ENCODE results near the gene DIP2C. TPM values are rescaled to one million over a fixed set of nuclear protein-coding genes. Genes with fewer than 3 reads are reported as not detected.
A peak's percentile ranks its signal among the peaks of the same experiment; 100 is the strongest.

The DIP2C gene
- total and polyA plus RNA-seq, 2 donors (not counting 1 experiment from before 2014, with no cell fraction given): 1.3 to 1.9 TPM

- no peak for TF ChIP-seq CTCF (IDR thresholded peaks at IDR 0.05)
- no peak for TF ChIP-seq EZH2 (IDR thresholded peaks at IDR 0.05; ENCODE audit: borderline replicate concordance, insufficient read depth, low read depth, low read length, poor library complexity, severe bottlenecking)
- ATAC-seq (ENCODE audit: low read depth) (no peak), DNase-seq (no peak)
- peaks cover 0 to 2% of the 10 kb centered on the region in 2 experiments for H3K36me3 ChIP-seq (replicated peaks in 1 of 2; ENCODE audit: control extremely low read depth in 1 of 2, control insufficient read depth in 1 of 2, extremely low read depth in 1 of 2, insufficient read depth in 2 of 2, low read length in 1 of 2)
- H2AFZ ChIP-seq (ENCODE audit: insufficient read depth, low read depth, low read length, poor library complexity, severe bottlenecking): no peak overlapping the region
- ChIA-PET POLR2A (no interaction called here), CTCF (no interaction called here)
- no peak overlapping the region for H3K4me3 ChIP-seq (ENCODE audit: control extremely low read depth in 1 of 5, extremely low read depth in 1 of 5, insufficient read depth in 1 of 5, low read depth in 2 of 5, low read length in 4 of 5)
- H3K4me1 Mint-ChIP-seq: peaks cover 47% of the 10 kb centered on the region
- H4K20me1 ChIP-seq (ENCODE audit: control insufficient read depth, insufficient read depth, low read length, poor library complexity, severe bottlenecking): no peaks in the 10 kb centered on the region
- H3K27ac Mint-ChIP-seq: no peak overlapping the region
- H3K9me3 Mint-ChIP-seq (ENCODE audit: insufficient read depth): no peaks in the 10 kb centered on the region
- 98% methylated on average over 10 of the region's 10 CpGs for WGBS (ENCODE audit: insufficient coverage)
- H3K79me2 ChIP-seq (ENCODE audit: control insufficient read depth, insufficient read depth, low read length): no peaks in the 10 kb centered on the region
- H3K4me3 Mint-ChIP-seq: no peak overlapping the region
- peaks cover 39 to 46% of the 10 kb centered on the region in 2 donors for H3K4me1 ChIP-seq (ENCODE audit: control insufficient read depth in 2 of 2, insufficient read depth in 2 of 2, low read length in 2 of 2)
- no peaks in the 10 kb centered on the region for H3K27me3 ChIP-seq (replicated peaks in 1 of 4; ENCODE audit: control extremely low read depth in 1 of 4, control insufficient read depth in 3 of 4, insufficient read depth in 4 of 4, low read length in 3 of 4)
- intact Hi-C loops (cut with micrococcal nuclease): no loop called here
- H3K27me3 Mint-ChIP-seq: peaks cover 3% of the 10 kb centered on the region
- H3K9ac ChIP-seq (ENCODE audit: low read length): no peak overlapping the region
- peaks cover 0 to under 1% (median 0%) of the 10 kb centered on the region in 3 donors for H3K9me3 ChIP-seq (ENCODE audit: control extremely low read depth in 1 of 3, control insufficient read depth in 2 of 3, insufficient read depth in 1 of 3, low read length in 2 of 3)
- H3K4me2 ChIP-seq (replicated peaks; ENCODE audit: low read depth, low read length, poor library complexity, severe bottlenecking): no peak overlapping the region
- H3K27ac ChIP-seq (ENCODE audit: low read length in 2 of 2): no peak overlapping the region
Measured at GRCh38 chr10:320771-321170, 368.7 kb downstream of the DIP2C start.

- ATAC-seq (ENCODE audit: low read depth): no peak
- Mint-ChIP-seq H3K4me3 (peak overlapping the region; percentile 84), H3K27me3 (no peaks in the 10 kb centered on the region), H3K4me1 (peaks cover 54% of the 10 kb centered on the region), H3K9me3 (ENCODE audit: insufficient read depth) (no peaks in the 10 kb centered on the region), H3K27ac (peak overlapping the region; percentile 93)
- 89% methylated on average over 6 of the region's 12 CpGs for WGBS (ENCODE audit: insufficient coverage)
- Histone ChIP-seq H3K9ac (ENCODE audit: low read length) (peak overlapping the region; percentile 36), H3K79me2 (ENCODE audit: control insufficient read depth, insufficient read depth, low read length) (no peaks in the 10 kb centered on the region), H3K4me2 (replicated peaks; ENCODE audit: low read depth, low read length, poor library complexity, severe bottlenecking) (peak overlapping the region; percentile 69), H4K20me1 (ENCODE audit: control insufficient read depth, insufficient read depth, low read length, poor library complexity, severe bottlenecking) (no peaks in the 10 kb centered on the region), H2AFZ (ENCODE audit: insufficient read depth, low read depth, low read length, poor library complexity, severe bottlenecking) (no peak overlapping the region), H3K4me3 (ENCODE audit: control extremely low read depth in 1 of 5, extremely low read depth in 1 of 5, insufficient read depth in 1 of 5, low read depth in 2 of 5, low read length in 4 of 5) (peak overlapping the region in 2 of 5 experiments; percentile 8 to 9), H3K9me3 (ENCODE audit: control extremely low read depth in 1 of 3, control insufficient read depth in 2 of 3, insufficient read depth in 1 of 3, low read length in 2 of 3) (no peaks in the 10 kb centered on the region), H3K27me3 (replicated peaks in 1 of 4; ENCODE audit: control extremely low read depth in 1 of 4, control insufficient read depth in 3 of 4, insufficient read depth in 4 of 4, low read length in 3 of 4) (no peaks in the 10 kb centered on the region), H3K27ac (ENCODE audit: low read length in 2 of 2) (peak overlapping the region; percentile 83 to 89), H3K36me3 (replicated peaks in 1 of 2; ENCODE audit: control extremely low read depth in 1 of 2, control insufficient read depth in 1 of 2, extremely low read depth in 1 of 2, insufficient read depth in 2 of 2, low read length in 1 of 2) (peaks cover 0 to 2% of the 10 kb centered on the region in 2 experiments), H3K4me1 (ENCODE audit: control insufficient read depth in 2 of 2, insufficient read depth in 2 of 2, low read length in 2 of 2) (peaks cover 52 to 54% of the 10 kb centered on the region in 2 donors)
- POLR2A ChIA-PET: interaction anchor here (1.5 kb wide), 2 partner anchors 16 to 39 kb away, joined by 3 read pairs; no protein-coding TSS in a partner anchor
- TF ChIP-seq EZH2 (IDR thresholded peaks at IDR 0.05; ENCODE audit: borderline replicate concordance, insufficient read depth, low read depth, low read length, poor library complexity, severe bottlenecking) (no peak), CTCF (IDR thresholded peaks at IDR 0.05) (no peak)
- intact Hi-C loops (cut with micrococcal nuclease): loop anchor here (1.0 to 10.0 kb wide), 5 partner anchors 15 to 727 kb away; partner anchors contain the start of genes IDI1, LARP4B and ZMYND11
- DNase-seq: no peak
- CTCF ChIA-PET: interaction anchor here (1.3 to 2.9 kb wide), 3 partner anchors 9 to 16 kb away, joined by 4 to 16 read pairs (median 4); no protein-coding TSS in a partner anchor
Measured at GRCh38 chr10:317926-318325, 371.5 kb downstream of the DIP2C start.
